Stomach (tissue), 4 donors: Measurements from ENCODE around the gene CRYL1.

Source experiments
- EP300 ChIP-seq: sonication (generic); formaldehyde crosslinking; IDR thresholded peaks from one replicate; pipeline ENCODE4 v1.6.1; 2017; ENCODE audit warnings: antibody characterized with exemption
- POLR2AphosphoS5 ChIP-seq, 3 donors: sonication (generic); formaldehyde crosslinking; IDR thresholded peaks; one replicate each; pipeline ENCODE4 v1.6.1; 2016; ENCODE audit warnings: antibody characterized with exemption in 3 of 3
- TF ChIP-seq, protein P1 (sequence below), 7 experiments: fragments of 450-650 bp in 4 of 7; fragments of 200-600 bp in 3 of 7; sonication (generic) in 3 of 7; IDR thresholded peaks; one replicate each; pipeline ENCODE4 v1.5.1; 2016 to 2019; ENCODE audit warnings: antibody characterized with exemption in 7 of 7, control low read depth in 2 of 7, mild to moderate bottlenecking in 1 of 7

DNA sequence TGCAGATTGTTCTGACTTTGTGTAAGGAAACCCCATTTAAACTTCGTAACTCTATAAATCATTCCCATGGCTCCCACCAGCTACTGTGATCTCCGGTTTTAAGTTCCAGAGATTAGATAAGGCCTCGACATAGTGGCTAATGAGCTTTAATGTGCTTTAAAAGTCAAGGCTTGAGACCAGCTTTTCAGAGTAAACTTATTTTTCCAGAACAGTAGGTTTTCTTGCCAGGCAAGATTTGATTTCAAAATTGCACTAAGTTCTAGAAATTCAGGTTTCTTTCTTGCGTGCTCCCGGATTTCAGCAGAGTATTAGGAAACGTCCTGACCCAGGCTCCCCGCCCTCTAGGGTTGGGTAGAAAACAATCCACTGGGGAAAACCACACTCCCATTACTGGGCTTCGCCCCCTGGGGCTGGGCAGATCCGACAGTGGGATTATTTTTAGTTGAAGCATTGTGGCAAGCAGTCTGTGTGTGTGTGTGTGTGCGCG lies 43.3 kb downstream of the CRYL1 start:
- TF ChIP-seq POLR2AphosphoS5 (IDR thresholded peaks at IDR 0.05) = no peak
- TF ChIP-seq, protein P1, sequence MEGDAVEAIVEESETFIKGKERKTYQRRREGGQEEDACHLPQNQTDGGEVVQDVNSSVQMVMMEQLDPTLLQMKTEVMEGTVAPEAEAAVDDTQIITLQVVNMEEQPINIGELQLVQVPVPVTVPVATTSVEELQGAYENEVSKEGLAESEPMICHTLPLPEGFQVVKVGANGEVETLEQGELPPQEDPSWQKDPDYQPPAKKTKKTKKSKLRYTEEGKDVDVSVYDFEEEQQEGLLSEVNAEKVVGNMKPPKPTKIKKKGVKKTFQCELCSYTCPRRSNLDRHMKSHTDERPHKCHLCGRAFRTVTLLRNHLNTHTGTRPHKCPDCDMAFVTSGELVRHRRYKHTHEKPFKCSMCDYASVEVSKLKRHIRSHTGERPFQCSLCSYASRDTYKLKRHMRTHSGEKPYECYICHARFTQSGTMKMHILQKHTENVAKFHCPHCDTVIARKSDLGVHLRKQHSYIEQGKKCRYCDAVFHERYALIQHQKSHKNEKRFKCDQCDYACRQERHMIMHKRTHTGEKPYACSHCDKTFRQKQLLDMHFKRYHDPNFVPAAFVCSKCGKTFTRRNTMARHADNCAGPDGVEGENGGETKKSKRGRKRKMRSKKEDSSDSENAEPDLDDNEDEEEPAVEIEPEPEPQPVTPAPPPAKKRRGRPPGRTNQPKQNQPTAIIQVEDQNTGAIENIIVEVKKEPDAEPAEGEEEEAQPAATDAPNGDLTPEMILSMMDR (IDR thresholded peaks at IDR 0.05) = no peak
- no peak for TF ChIP-seq EP300
